DOHH2 (cell line): ENCODE results near the gene PTPRQ.

Source experiments
- CTCF ChIP-seq: fragments of 200-600 bp; sonication (generic); IDR thresholded peaks from one replicate; pipeline ENCODE4 v1.5.1; 2014; ENCODE audit warnings: antibody characterized with exemption, mild to moderate bottlenecking, low read depth, low read length; ENCODE audit not compliant: poor library complexity, severe bottlenecking
- EZH2phosphoT487 ChIP-seq: fragments of 200-600 bp; sonication (generic); IDR thresholded peaks from 2 replicates; pipeline ENCODE4 v1.6.1; 2017; ENCODE audit warnings: borderline replicate concordance, mild to moderate bottlenecking, antibody characterized with exemption, low read length, moderate library complexity, mixed read lengths

- TF ChIP-seq CTCF (no peak), EZH2phosphoT487 (no peak)
These were observed 146.1 kb downstream of the PTPRQ start for GRCh38 chr12:80590085-80590484.
